Subcutaneous abdominal adipose tissue (tissue), 5 donors: ENCODE data around the gene TRIM66.

ENCODE experiments used
- H3K27ac ChIP-seq: one replicate; pipeline ENCODE4 v1.7.0; 2013; ENCODE audit warnings: low read depth, mild to moderate bottlenecking, inconsistent platforms, low read length, moderate library complexity
- H3K27me3 ChIP-seq, 5 donors: one replicate each; pipeline ENCODE4 v1.7.0; 2013; ENCODE audit warnings: low read length in 5 of 5, inconsistent platforms in 1 of 5; ENCODE audit not compliant: control insufficient read depth in 5 of 5, insufficient read depth in 4 of 5
- H3K36me3 ChIP-seq, 5 donors: one replicate each; pipeline ENCODE4 v1.7.0; 2013; ENCODE audit warnings: low read length in 5 of 5; ENCODE audit not compliant: control insufficient read depth in 5 of 5, insufficient read depth in 5 of 5
- H3K4me1 ChIP-seq, 5 donors: one replicate each; pipeline ENCODE4 v1.7.0; 2013; ENCODE audit warnings: low read length in 5 of 5, mild to moderate bottlenecking in 3 of 5, moderate library complexity in 1 of 5; ENCODE audit not compliant: control insufficient read depth in 5 of 5, insufficient read depth in 5 of 5
- H3K4me3 ChIP-seq, 5 donors: one replicate each; pipeline ENCODE4 v1.7.0; 2013; ENCODE audit warnings: low read length in 5 of 5, low read depth in 1 of 5
- H3K9ac ChIP-seq, 5 donors: one replicate each; pipeline ENCODE4 v1.7.0; 2013; ENCODE audit warnings: low read length in 5 of 5, mild to moderate bottlenecking in 4 of 5, moderate library complexity in 3 of 5
- H3K9me3 ChIP-seq, 5 donors: one replicate each; pipeline ENCODE4 v1.7.0; 2013; ENCODE audit warnings: low read length in 5 of 5; ENCODE audit not compliant: control insufficient read depth in 5 of 5
- donor health status: healthy.
- donor health status: healthy.
- donor health status: healthy.
- donor health status: healthy.
- donor health status: healthy.

TRIM66 gene

GRCh38 chr11:8584511-8584910 is 98.0 kb downstream of the TRIM66 start:
- Histone ChIP-seq H3K4me1 (no peaks in the 10 kb centered on the region), H3K27ac (no peak overlapping the region), H3K36me3 (no peaks in the 10 kb centered on the region), H3K9ac (no peak overlapping the region), H3K27me3 (no peaks in the 10 kb centered on the region), H3K4me3 (no peak overlapping the region), H3K9me3 (peaks cover 0 to 5% (median 0%) of the 10 kb centered on the region in 5 donors)

GRCh38 chr11:8584082-8584481 is 98.4 kb downstream of the TRIM66 start:
- Histone ChIP-seq H3K4me1 (no peaks in the 10 kb centered on the region), H3K27ac (no peak overlapping the region), H3K27me3 (no peaks in the 10 kb centered on the region), H3K36me3 (no peaks in the 10 kb centered on the region), H3K4me3 (no peak overlapping the region), H3K9me3 (peaks cover 0 to 5% (median 0%) of the 10 kb centered on the region in 5 donors), H3K9ac (no peak overlapping the region)

- no peak overlapping the region for H3K27ac ChIP-seq
- no peaks in the 10 kb centered on the region for H3K4me1 ChIP-seq
- H3K36me3 ChIP-seq = no peaks in the 10 kb centered on the region
- H3K27me3 ChIP-seq = no peaks in the 10 kb centered on the region
- no peak overlapping the region for H3K9ac ChIP-seq
- H3K4me3 ChIP-seq = no peak overlapping the region
- H3K9me3 ChIP-seq = peaks cover 0 to 4% (median 0%) of the 10 kb centered on the region in 5 donors
Observed at GRCh38 chr11:8581300-8581699, 101.2 kb downstream of the TRIM66 start.

GRCh38 chr11:8577791-8578581 is 104.5 kb downstream of the TRIM66 start:
- Histone ChIP-seq H3K27me3 (no peaks in the 10 kb centered on the region), H3K36me3 (no peaks in the 10 kb centered on the region), H3K9ac (no peak overlapping the region), H3K4me1 (no peaks in the 10 kb centered on the region), H3K9me3 (peaks cover 0 to 4% (median 0%) of the 10 kb centered on the region in 5 donors), H3K4me3 (no peak overlapping the region), H3K27ac (no peak overlapping the region)

GRCh38 chr11:8574798-8575197 is 107.7 kb downstream of the TRIM66 start:
- H3K27me3 ChIP-seq = no peaks in the 10 kb centered on the region
- H3K9ac ChIP-seq = no peak overlapping the region
- no peak overlapping the region for H3K4me3 ChIP-seq
- H3K4me1 ChIP-seq = no peaks in the 10 kb centered on the region
- peaks cover 0 to 4% (median 0%) of the 10 kb centered on the region in 5 donors for H3K9me3 ChIP-seq
- no peak overlapping the region for H3K27ac ChIP-seq
- H3K36me3 ChIP-seq = no peaks in the 10 kb centered on the region

- Histone ChIP-seq H3K9me3 (peaks cover 0 to 4% (median 0%) of the 10 kb centered on the region in 5 donors), H3K9ac (no peak overlapping the region), H3K27ac (no peak overlapping the region), H3K4me1 (no peaks in the 10 kb centered on the region), H3K4me3 (no peak overlapping the region), H3K36me3 (no peaks in the 10 kb centered on the region), H3K27me3 (no peaks in the 10 kb centered on the region)
Observed at GRCh38 chr11:8573777-8574176, 108.7 kb downstream of the TRIM66 start.

- H3K4me1 ChIP-seq = no peaks in the 10 kb centered on the region
Observed at GRCh38 chr11:8567602-8568198, 114.8 kb downstream of the TRIM66 start.

GRCh38 chr11:8566613-8567210 is 115.8 kb downstream of the TRIM66 start:
- Histone ChIP-seq H3K27me3 (no peaks in the 10 kb centered on the region), H3K4me1 (no peaks in the 10 kb centered on the region), H3K9ac (no peak overlapping the region), H3K4me3 (no peak overlapping the region), H3K9me3 (peaks cover 0 to 4% (median 2%) of the 10 kb centered on the region in 5 donors), H3K27ac (no peak overlapping the region), H3K36me3 (no peaks in the 10 kb centered on the region)

More at GRCh38 chr11:8567602-8568198, 114.8 kb downstream of the TRIM66 start:
- Histone ChIP-seq H3K36me3 (no peaks in the 10 kb centered on the region), H3K9me3 (no peaks in the 10 kb centered on the region), H3K9ac (no peak overlapping the region), H3K4me3 (no peak overlapping the region), H3K27me3 (no peaks in the 10 kb centered on the region), H3K27ac (no peak overlapping the region)

GRCh38 chr11:8564526-8564925 is 117.9 kb downstream of the TRIM66 start:
- H3K27ac ChIP-seq = no peak overlapping the region
- no peaks in the 10 kb centered on the region for H3K4me1 ChIP-seq
- H3K36me3 ChIP-seq = no peaks in the 10 kb centered on the region
- H3K9ac ChIP-seq = no peak overlapping the region
- H3K9me3 ChIP-seq = peaks cover 0 to 13% (median 7%) of the 10 kb centered on the region in 5 donors
- H3K4me3 ChIP-seq = no peak overlapping the region
- no peaks in the 10 kb centered on the region for H3K27me3 ChIP-seq
